NOMO-1 treated with DMSO at 0.1 percent for 48 hours (cell line): ENCODE results near the gene SLC35F5.
A peak's percentile ranks its signal among the peaks of the same experiment; 100 is the strongest.
"Not testable (repeated sequence)": the region's sequence is repeated elsewhere in the genome, so short reads cannot be mapped to it uniquely, and the experiment has no call there.

Experiments
- DNase-seq: peaks from one replicate; lab custom pipeline; 2025; ENCODE audit not compliant: unreplicated experiment; lab: John Stamatoyannopoulos, UW

SLC35F5 gene, protein sequence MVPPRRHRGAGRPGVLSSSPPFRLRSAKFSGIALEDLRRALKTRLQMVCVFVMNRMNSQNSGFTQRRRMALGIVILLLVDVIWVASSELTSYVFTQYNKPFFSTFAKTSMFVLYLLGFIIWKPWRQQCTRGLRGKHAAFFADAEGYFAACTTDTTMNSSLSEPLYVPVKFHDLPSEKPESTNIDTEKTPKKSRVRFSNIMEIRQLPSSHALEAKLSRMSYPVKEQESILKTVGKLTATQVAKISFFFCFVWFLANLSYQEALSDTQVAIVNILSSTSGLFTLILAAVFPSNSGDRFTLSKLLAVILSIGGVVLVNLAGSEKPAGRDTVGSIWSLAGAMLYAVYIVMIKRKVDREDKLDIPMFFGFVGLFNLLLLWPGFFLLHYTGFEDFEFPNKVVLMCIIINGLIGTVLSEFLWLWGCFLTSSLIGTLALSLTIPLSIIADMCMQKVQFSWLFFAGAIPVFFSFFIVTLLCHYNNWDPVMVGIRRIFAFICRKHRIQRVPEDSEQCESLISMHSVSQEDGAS

GRCh38 chr2:113756355-113757137, at the start of gene SLC35F5:
TSS of gene SLC35F5 (minus strand) at chr2:113756642. CDS start at chr2:113756409, 233 bp downstream.
- peak; percentile 97 for DNase-seq

DNA sequence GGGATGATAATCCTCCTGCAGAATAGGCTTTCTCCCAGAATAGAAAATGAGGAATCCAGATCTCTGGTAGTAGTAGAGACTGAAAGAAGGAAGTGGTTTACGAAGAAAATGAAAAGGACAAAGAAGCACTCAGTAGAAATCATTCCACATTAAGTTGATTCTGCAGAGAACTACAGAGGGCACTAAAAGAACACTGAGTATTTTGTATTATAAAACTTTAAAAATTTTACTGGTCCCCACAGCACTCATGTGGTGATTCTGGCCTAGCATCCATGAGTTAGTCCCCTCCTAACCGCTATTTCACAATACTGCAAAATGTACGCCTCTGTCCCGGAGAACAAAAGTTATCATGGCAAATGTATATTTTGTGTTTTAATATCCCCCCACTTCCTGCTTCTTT, 42.9 kb upstream of the SLC35F5 start:
- DNase-seq, result peak; percentile 69

DNA sequence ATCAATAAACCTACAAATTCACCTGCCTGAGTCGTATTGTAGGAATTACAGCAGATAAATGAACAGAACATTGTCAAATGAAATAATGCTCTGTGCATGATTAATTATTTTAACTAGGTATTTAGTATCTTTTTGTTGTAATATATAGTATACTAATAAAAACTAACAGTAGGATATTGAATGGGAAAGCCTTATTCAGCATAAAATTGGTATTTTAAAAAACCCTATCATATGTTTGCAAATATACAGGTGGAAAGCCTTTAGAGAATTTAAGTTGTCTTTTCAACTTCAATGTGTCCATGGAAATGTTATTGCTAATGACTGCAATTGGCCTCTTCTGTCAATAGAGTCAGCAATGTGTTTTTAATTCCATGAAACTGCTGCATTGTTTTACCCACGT, 40.8 kb upstream of the SLC35F5 start:
- no peak for DNase-seq

DNA sequence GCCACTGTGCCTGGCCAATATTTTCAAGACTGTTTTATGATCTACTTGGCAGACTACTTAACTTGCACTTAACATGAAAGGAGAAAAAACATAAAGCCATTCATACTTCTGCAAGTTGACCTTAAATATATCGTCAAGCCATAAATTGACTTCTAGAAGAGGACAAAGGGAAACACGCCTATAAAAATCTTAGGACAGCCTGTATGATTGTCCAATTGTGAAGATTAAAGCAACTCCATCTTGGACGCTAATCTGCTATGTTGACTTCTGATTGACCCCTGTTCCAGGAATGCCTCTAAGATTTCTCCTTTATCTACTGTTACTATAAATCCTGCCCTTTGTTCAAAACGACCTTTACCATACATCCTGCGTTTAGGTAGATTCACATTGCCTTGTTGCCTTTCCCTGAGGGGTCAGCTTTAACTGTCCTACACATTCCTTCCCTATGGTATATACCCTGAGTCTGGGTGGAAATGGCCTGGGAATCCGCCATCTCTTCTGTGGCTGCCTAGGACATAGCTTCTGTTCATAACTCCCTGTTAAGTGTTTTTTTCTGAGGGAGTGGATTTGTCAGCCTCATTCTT, 40.2 kb upstream of the SLC35F5 start:
- no peak for DNase-seq

GRCh38 chr2:113795405-113795920, 39.0 kb upstream of the SLC35F5 start:
- no peak for DNase-seq

- peak; percentile 22 for DNase-seq
These were observed 35.5 kb upstream of the SLC35F5 start for GRCh38 chr2:113791697-113792590.

DNA sequence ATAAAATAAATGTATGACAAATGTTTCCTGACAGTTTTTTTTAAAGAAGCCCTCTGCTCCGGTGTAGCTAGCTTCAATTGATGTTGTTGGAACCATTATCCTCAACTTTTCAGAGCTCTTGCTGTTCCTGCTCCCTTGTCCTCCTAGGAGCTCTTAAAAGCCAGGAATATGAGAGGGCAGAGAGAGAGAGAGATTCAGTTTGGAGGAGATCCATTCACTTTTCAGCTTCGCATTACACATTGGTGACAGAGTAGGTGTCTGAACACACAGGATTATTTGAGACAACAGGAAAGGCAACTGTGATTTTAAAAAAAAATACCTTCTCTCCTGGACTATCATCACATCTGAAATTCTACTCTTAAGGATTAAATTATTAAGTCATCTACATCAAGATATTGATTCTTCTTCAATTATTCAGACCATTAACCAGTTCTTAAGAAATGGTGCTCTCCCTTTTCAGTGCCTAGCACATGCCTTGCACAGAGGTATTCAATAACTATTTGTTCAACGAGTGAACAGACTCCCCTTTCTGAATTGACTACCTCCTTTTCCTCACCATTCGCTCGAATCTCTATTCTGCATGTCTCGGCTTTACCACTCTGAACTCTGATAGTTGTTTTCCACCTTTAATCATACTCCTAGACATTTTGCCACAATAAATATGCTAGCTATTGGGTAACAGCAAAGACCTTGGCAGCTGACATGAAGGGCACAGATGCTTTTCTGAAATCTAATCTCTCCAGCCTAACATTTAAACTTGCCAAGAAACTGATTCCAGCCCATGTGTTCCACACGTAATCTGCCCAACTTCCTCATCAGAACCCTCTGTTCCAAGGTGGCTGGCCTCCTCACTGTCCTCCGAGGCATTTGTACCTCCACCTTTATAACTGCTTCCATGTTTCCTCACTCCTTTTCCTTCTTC, 28.6 kb upstream of the SLC35F5 start:
- no peak for DNase-seq

DNA sequence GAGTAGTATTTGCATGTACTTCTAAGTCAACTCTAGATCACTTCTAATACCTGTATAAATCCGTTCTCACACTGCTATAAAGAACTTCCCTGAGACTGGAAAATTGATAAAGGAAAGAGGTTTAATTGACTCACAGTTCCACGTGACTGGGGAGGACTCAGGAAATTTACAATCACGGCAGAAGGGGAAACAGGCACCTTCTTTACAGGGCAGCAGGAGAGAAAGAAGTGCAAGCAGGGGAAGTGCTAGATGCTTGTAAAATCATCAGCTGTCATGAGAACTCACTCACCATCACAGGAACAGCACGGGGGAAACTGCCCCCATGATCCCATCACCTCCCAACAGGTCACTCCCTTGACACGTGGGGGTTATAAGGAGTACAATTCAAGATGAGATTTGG, 24.0 kb upstream of the SLC35F5 start:
- no peak for DNase-seq

- no peak for DNase-seq
These were observed 20.9 kb upstream of the SLC35F5 start for GRCh38 chr2:113777371-113777770.

- DNase-seq, result no peak
These were observed 20.5 kb upstream of the SLC35F5 start for GRCh38 chr2:113776949-113777348.

DNA sequence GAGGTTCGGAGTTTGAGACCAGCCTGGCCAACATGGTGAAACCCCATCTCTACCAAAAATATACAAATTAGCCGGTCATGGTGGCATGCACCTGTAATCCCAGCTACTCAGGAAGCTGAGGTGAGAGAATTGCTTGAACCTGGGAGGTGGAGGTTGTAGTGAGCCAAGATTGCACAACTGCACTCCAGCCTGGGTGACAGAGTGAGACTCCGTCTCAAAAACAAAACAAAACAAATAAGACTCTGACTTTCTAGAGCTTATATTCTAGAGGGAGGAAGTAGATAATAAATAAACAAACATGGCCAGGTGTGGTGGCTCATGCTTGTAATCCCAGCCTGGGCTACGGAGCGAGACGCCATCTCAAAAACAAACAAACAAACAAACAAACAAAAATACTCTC, 18.2 kb upstream of the SLC35F5 start:
- DNase-seq, result not testable (repeated sequence)

DNA sequence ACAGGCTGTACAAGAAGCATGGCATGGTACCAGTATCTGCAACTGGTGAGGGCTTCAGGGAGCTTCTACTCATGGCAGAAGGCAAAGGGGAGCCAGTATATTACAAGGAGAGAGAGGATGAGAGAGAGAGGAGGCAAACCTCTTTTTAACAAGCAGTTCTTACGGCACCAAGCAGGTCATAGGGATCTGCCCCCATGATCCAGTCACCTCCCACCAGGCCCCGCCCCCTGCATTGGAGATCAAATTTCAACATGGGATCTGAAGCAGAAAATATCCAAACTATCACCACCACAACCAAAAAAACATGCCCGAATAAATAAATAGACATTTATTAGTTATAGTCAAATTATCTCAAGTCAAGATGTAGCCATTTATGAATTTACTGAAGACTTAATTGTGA, 14.5 kb upstream of the SLC35F5 start:
- no peak for DNase-seq

- no peak for DNase-seq
These were observed 13.1 kb upstream of the SLC35F5 start for GRCh38 chr2:113769555-113769954.

DNA sequence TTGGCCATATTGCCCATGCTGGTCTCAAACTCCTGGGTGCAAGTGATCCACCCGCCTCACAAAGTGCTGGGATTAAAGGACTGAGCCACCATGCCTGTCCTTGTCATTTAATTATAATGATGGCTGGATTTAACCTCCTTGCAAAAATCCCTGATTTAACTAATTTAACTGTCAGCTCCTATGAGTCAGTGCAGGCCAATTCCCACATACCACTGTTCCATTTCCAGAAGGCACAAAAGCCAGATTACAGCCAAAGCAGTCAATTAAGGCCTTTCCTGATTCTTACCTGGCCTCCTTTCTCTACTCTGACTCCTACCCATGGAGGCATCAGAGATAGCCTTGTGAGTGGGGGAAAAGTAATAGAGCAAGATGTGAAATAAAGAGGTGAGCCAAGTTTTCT, 12.3 kb upstream of the SLC35F5 start:
- no peak for DNase-seq

GRCh38 chr2:113767811-113768460, 11.5 kb upstream of the SLC35F5 start:
- no peak for DNase-seq

DNA sequence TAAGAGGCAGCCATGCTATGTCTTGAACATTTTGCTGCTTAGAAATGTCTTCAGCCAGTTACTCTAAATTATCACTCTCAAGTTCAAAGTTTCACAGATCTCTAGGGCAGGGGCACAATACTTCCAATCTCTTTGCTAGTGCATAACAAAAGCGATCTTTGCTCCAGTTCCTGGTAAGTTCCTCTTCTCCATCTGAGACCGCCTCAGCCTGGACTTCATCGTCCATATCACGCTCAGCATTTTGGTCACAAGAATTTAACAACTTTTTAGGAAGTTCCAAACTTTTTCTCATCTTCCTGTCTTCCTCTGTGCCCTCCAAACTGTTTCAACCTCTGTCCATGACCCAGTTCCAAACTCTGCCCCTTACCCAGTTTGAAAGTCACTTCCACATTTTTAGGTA, 8.8 kb upstream of the SLC35F5 start:
- no peak for DNase-seq

GRCh38 chr2:113762377-113763118, 6.1 kb upstream of the SLC35F5 start:
- DNase-seq, result no peak

- no peak for DNase-seq
These were observed 4.0 kb upstream of the SLC35F5 start for GRCh38 chr2:113760400-113760799.
